ENCODE measurements around the gene TTI1. TPM values are rescaled to one million over a fixed set of nuclear protein-coding genes. Genes with fewer than 3 reads are reported as not detected.

The TTI1 gene
- total and polyA plus RNA-seq, 8 donors = 3.1 to 27.2 (median 6.7) TPM

- WGBS, 5 donors = 65 to 68% (median 66%) methylated on average over 4 of the region's 4 CpGs
These were observed 13.3 kb upstream of the TTI1 start for GRCh38 chr20:38046572-38046971.

GRCh38 chr20:38044685-38045084 lies 11.4 kb upstream of the TTI1 start:
- DNase-seq = no peak
- TF ChIP-seq, protein P1, sequence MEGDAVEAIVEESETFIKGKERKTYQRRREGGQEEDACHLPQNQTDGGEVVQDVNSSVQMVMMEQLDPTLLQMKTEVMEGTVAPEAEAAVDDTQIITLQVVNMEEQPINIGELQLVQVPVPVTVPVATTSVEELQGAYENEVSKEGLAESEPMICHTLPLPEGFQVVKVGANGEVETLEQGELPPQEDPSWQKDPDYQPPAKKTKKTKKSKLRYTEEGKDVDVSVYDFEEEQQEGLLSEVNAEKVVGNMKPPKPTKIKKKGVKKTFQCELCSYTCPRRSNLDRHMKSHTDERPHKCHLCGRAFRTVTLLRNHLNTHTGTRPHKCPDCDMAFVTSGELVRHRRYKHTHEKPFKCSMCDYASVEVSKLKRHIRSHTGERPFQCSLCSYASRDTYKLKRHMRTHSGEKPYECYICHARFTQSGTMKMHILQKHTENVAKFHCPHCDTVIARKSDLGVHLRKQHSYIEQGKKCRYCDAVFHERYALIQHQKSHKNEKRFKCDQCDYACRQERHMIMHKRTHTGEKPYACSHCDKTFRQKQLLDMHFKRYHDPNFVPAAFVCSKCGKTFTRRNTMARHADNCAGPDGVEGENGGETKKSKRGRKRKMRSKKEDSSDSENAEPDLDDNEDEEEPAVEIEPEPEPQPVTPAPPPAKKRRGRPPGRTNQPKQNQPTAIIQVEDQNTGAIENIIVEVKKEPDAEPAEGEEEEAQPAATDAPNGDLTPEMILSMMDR (IDR thresholded peaks at IDR 0.05) = no peak
- TF ChIP-seq EP300 (IDR thresholded peaks at IDR 0.05) (no peak), POLR2AphosphoS5 (IDR thresholded peaks at IDR 0.05) (no peak), POLR2A (IDR thresholded peaks at IDR 0.05) (no peak)
- 67 to 94% (median 89%) methylated on average over 3 of the region's 3 CpGs for WGBS, 5 donors
- no peak overlapping the region for H3K4me3 ChIP-seq
- intact Hi-C loops (cut with DNase I; ENCODE audit: low total_unique reads) = no loop called here
- H3K4me1 ChIP-seq = peaks cover 0 to 25% (median 6%) of the 10 kb centered on the region in 4 donors
- peaks cover 5 to 86% (median 73%) of the 10 kb centered on the region in 4 donors for H3K36me3 ChIP-seq
- H3K9me3 ChIP-seq = no peaks in the 10 kb centered on the region
- H3K27ac ChIP-seq = no peak overlapping the region
- H3K27me3 ChIP-seq = no peaks in the 10 kb centered on the region

More at GRCh38 chr20:38046572-38046971, 13.3 kb upstream of the TTI1 start:
- H3K4me3 ChIP-seq = no peak overlapping the region
- no peak overlapping the region for H3K27ac ChIP-seq
- no peaks in the 10 kb centered on the region for H3K27me3 ChIP-seq
- no peak for DNase-seq
- intact Hi-C loops (cut with DNase I; ENCODE audit: low total_unique reads) = no loop called here
- peaks cover 9 to 84% (median 71%) of the 10 kb centered on the region in 4 donors for H3K36me3 ChIP-seq
- H3K9me3 ChIP-seq = no peaks in the 10 kb centered on the region
- peaks cover 0 to 29% (median 10%) of the 10 kb centered on the region in 4 donors for H3K4me1 ChIP-seq
- no peak for TF ChIP-seq POLR2AphosphoS5 (IDR thresholded peaks at IDR 0.05)

- H3K36me3 ChIP-seq = peaks cover 0 to 78% (median 69%) of the 10 kb centered on the region in 4 donors
- H3K9me3 ChIP-seq = no peaks in the 10 kb centered on the region
- TF ChIP-seq POLR2AphosphoS5 (IDR thresholded peaks at IDR 0.05) (no peak), EP300 (IDR thresholded peaks at IDR 0.05) (no peak), POLR2A (IDR thresholded peaks at IDR 0.05) (no peak)
- TF ChIP-seq, protein P1 (IDR thresholded peaks at IDR 0.05) = no peak
- WGBS, 5 donors = 90 to 94% (median 92%) methylated on average over 10 of the region's 10 CpGs
- peaks cover 0 to 21% (median 5%) of the 10 kb centered on the region in 4 donors for H3K4me1 ChIP-seq
- DNase-seq = no peak
- H3K27ac ChIP-seq = no peak overlapping the region
- no peaks in the 10 kb centered on the region for H3K27me3 ChIP-seq
- H3K4me3 ChIP-seq = no peak overlapping the region
- intact Hi-C loops (cut with DNase I; ENCODE audit: low total_unique reads) = no loop called here
These were observed 10.4 kb upstream of the TTI1 start for GRCh38 chr20:38043512-38044300.

DNA sequence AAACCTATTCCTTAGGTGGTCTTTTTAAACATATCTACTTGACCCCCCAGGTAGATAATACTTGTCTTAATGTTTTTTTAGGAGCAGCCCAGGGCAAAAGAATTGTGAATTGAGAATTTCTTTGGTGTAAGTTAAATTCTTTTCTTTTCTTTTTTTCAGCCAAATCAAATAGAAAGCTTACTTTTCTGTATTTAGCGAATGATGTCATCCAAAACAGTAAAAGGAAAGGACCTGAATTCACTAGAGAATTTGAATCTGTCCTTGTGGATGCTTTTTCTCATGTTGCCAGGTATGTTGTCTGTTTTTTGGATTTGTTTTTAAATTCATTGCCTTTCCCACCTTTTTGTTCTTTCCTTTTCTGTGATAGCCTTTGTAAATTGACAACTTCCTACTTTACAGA lies 7.0 kb upstream of the TTI1 start:
- TF ChIP-seq POLR2AphosphoS5 (IDR thresholded peaks at IDR 0.05) = no peak
- TF ChIP-seq EP300 (IDR thresholded peaks at IDR 0.05) = no peak
- 55 to 100% (median 98%) methylated on average over 1 of the region's 1 CpG for WGBS, 5 donors
- Histone ChIP-seq H3K27me3 (no peaks in the 10 kb centered on the region), H3K36me3 (peaks cover 0 to 70% (median 65%) of the 10 kb centered on the region in 4 donors), H3K27ac (no peak overlapping the region), H3K4me1 (peaks cover 11 to 37% (median 27%) of the 10 kb centered on the region in 4 donors), H3K4me3 (no peak overlapping the region), H3K9me3 (no peaks in the 10 kb centered on the region)
- intact Hi-C loops (cut with DNase I; ENCODE audit: low total_unique reads) = no loop called here
- no peak for DNase-seq

DNA sequence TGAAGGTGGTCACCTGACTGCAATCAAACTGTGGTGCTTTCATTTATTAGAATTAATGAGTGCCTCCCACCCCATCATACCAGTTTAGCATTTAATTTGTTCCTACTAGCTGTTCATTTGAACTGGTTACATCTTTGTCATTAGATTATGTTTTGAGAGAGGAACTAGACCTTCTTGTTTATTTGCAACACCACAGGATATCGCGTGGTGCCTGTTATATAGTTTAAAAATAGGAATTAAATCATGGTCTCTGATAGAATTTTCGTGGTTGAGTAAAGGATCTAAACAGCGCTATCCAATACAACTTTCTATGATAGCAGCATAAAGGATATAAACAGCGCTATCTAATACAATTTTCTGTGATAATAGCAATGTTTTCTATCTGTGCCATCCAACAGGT lies 3.1 kb upstream of the TTI1 start:
- H3K27me3 ChIP-seq = no peaks in the 10 kb centered on the region
- no peaks in the 10 kb centered on the region for H3K9me3 ChIP-seq
- peaks cover 39 to 57% (median 50%) of the 10 kb centered on the region in 4 donors for H3K4me1 ChIP-seq
- TF ChIP-seq EP300 (IDR thresholded peaks at IDR 0.05) (no peak), POLR2AphosphoS5 (IDR thresholded peaks at IDR 0.05) (no peak), POLR2A (IDR thresholded peaks at IDR 0.05) (no peak)
- TF ChIP-seq, protein P1 (IDR thresholded peaks at IDR 0.05) = no peak
- no peak for DNase-seq
- intact Hi-C loops (cut with DNase I; ENCODE audit: low total_unique reads) = no loop called here
- 78 to 90% (median 81%) methylated on average over 5 of the region's 5 CpGs for WGBS, 5 donors
- H3K4me3 ChIP-seq = peak overlapping the region in 1 of 4 donors; percentile 99
- no peak overlapping the region for H3K27ac ChIP-seq
- peaks cover 0 to 33% (median 31%) of the 10 kb centered on the region in 4 donors for H3K36me3 ChIP-seq

All from stomach (tissue), 9 donors.